Spleen (tissue), 7 donors: ENCODE data around the gene TMEM130.

Source experiments
- CTCF ChIP-seq, 11 experiments: fragments of 200-600 bp in 7 of 11; fragments of 450-650 bp in 4 of 11; sonication (generic) in 4 of 11; IDR thresholded peaks in 8 of 11; conservative IDR thresholded peaks in 3 of 11; 1 replicate in 7 of 11; 2 replicates in 4 of 11; pipeline versions ENCODE4 v1.4.0 to v1.8.0; 2016 to 2021; ENCODE audit warnings: antibody characterized with exemption in 11 of 11, inconsistent platforms in 4 of 11, mild to moderate bottlenecking in 1 of 11
- POLR2A ChIP-seq, 3 donors: fragments of 450-650 bp; IDR thresholded peaks; one replicate each; pipeline ENCODE4 v1.5.1; 2017; ENCODE audit warnings: antibody characterized with exemption in 3 of 3, mild to moderate bottlenecking in 1 of 3
- POLR2AphosphoS5 ChIP-seq, 3 donors: sonication (generic); formaldehyde crosslinking; IDR thresholded peaks; one replicate each; pipeline ENCODE4 v1.5.1; 2017; ENCODE audit warnings: antibody characterized with exemption in 3 of 3
- donor health status: DM: no; HTN: no; CAD: no; lungs with moderate emphysema.
- donor health status: DM: no; HTN: no; CAD: no.
- donor health status: DM: no; HTN: no; CAD: no.

DNA sequence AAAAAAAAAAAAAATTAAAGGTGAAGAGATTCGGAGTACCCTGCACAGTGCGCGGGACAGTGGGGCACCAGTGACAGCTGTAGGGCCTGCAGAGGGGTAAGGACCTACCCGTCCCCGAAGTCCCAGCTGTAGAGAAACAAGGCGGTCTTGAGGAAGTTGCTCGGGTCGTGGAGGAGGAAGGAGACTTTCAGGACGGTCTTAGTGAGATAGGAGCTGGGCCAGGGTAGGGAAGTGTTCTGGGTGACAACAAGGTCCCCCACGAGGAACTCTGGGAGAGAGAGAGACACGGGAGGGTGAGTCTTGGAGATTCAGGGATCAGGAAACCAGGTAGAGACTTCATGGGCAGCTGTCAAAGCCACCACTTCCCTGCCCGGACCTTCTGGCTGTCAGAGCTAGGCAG lies 9.7 kb downstream of the TMEM130 start:
- TF ChIP-seq CTCF (IDR thresholded peaks at IDR 0.05 in 8 of 11, conservative IDR thresholded peaks at IDR 0.05 in 3 of 11) (no peak), POLR2A (IDR thresholded peaks at IDR 0.05) (no peak), POLR2AphosphoS5 (IDR thresholded peaks at IDR 0.05) (no peak)
